SHP77 treated with DMSO at 0.1 percent for 48 hours (cell line): Measurements from ENCODE around the gene SIK3.

ENCODE experiments used
- DNase-seq: peaks from one replicate; lab custom pipeline; 2025; lab: John Stamatoyannopoulos, UW

The SIK3 gene

GRCh38 chr11:117110294-117110950 lies 12.2 kb upstream of the SIK3 start:
- DNase-seq: no peak

- DNase-seq: no peak
These were observed 9.7 kb upstream of the SIK3 start for GRCh38 chr11:117107701-117108590.

- no peak for DNase-seq
These were observed 2.3 kb upstream of the SIK3 start for GRCh38 chr11:117100556-117100955.

- no peak for DNase-seq
These were observed 1.5 kb upstream of the SIK3 start for GRCh38 chr11:117099696-117100095.

GRCh38 chr11:117097389-117098268 lies 599 bp downstream of the SIK3 start:
- no peak for DNase-seq

GRCh38 chr11:117097014-117097388 lies 1.2 kb downstream of the SIK3 start:
- DNase-seq: no peak

- no peak for DNase-seq
These were observed 1.8 kb downstream of the SIK3 start for GRCh38 chr11:117096201-117096991.

- no peak for DNase-seq
These were observed 2.7 kb downstream of the SIK3 start for GRCh38 chr11:117095284-117096161.

GRCh38 chr11:117094776-117095175 lies 3.5 kb downstream of the SIK3 start:
- DNase-seq: no peak

GRCh38 chr11:117092951-117093590 lies 5.2 kb downstream of the SIK3 start:
- no peak for DNase-seq

- no peak for DNase-seq
These were observed 6.3 kb downstream of the SIK3 start for GRCh38 chr11:117091753-117092477.

- DNase-seq: no peak
These were observed 8.0 kb downstream of the SIK3 start for GRCh38 chr11:117090111-117090706.

GRCh38 chr11:117089685-117090084 lies 8.5 kb downstream of the SIK3 start:
- no peak for DNase-seq

GRCh38 chr11:117087446-117087845 lies 10.8 kb downstream of the SIK3 start:
- DNase-seq: no peak

- DNase-seq: no peak
These were observed 13.2 kb downstream of the SIK3 start for GRCh38 chr11:117084992-117085391.

- DNase-seq: no peak
These were observed 15.0 kb downstream of the SIK3 start for GRCh38 chr11:117083011-117083935.

- no peak for DNase-seq
These were observed 16.3 kb downstream of the SIK3 start for GRCh38 chr11:117081908-117082307.

GRCh38 chr11:117080370-117080769 lies 17.9 kb downstream of the SIK3 start:
- DNase-seq: no peak
